Stomach (tissue), 9 donors: ENCODE data around the gene WHRN. TPM values are rescaled to one million over a fixed set of nuclear protein-coding genes. Genes with fewer than 3 reads are reported as not detected.

Experiments
- DNase-seq, 2 donors: peaks; one replicate each; pipeline versions ENCODE4 v3.0.0 to v3.0.0-alpha.2; 2013 to 2019
- H3K27ac ChIP-seq, 5 donors: fragments of 200-600 bp in 4 of 5; sonication (generic) in 4 of 5; one replicate each; pipeline ENCODE4 v1.5.1; 2013 to 2019; ENCODE audit warnings: mild to moderate bottlenecking in 1 of 5, moderate library complexity in 1 of 5
- H3K27me3 ChIP-seq, 3 donors: fragments of 200-600 bp; sonication (generic); one replicate each; pipeline ENCODE4 v1.5.1; 2017 to 2019; ENCODE audit warnings: mixed run types in 1 of 3
- H3K36me3 ChIP-seq, 4 donors: fragments of 200-600 bp; sonication (generic); 1 replicate in 3 of 4; 2 replicates in 1 of 4; pipeline ENCODE4 v1.5.1; 2016 to 2019
- H3K4me1 ChIP-seq, 4 donors: fragments of 200-600 bp; sonication (generic); one replicate each; pipeline ENCODE4 v1.5.1; 2016 to 2019
- H3K4me3 ChIP-seq, 4 donors: fragments of 200-600 bp; sonication (generic) in 3 of 4; one replicate each; pipeline ENCODE4 v1.5.1; 2016 to 2019; ENCODE audit warnings: mild to moderate bottlenecking in 1 of 4
- H3K9me3 ChIP-seq, 4 donors: fragments of 200-600 bp; sonication (generic); one replicate each; pipeline ENCODE4 v1.5.1; 2016 to 2019
- EP300 ChIP-seq: sonication (generic); formaldehyde crosslinking; IDR thresholded peaks from one replicate; pipeline ENCODE4 v1.6.1; 2017; ENCODE audit warnings: antibody characterized with exemption
- POLR2A ChIP-seq, 4 donors: fragments of 450-650 bp; IDR thresholded peaks; one replicate each; pipeline ENCODE4 v1.6.1; 2016; ENCODE audit warnings: antibody characterized with exemption in 4 of 4, control low read depth in 2 of 4, mild to moderate bottlenecking in 1 of 4, moderate library complexity in 1 of 4
- POLR2AphosphoS5 ChIP-seq, 3 donors: sonication (generic); formaldehyde crosslinking; IDR thresholded peaks; one replicate each; pipeline ENCODE4 v1.6.1; 2016; ENCODE audit warnings: antibody characterized with exemption in 3 of 3
- WGBS, 5 donors: extraction: QIAGEN DNeasy Blood & Tissue Kit in 3 of 5; methylation state at CpG; one replicate each; pipeline versions ENCODE4 v1.1.5 to v1.1.7; 2013 to 2018; 5-methylcytosine and 5-hydroxymethylcytosine counted together
- intact Hi-C: fragments of 100-400 bp; cut with DNase I; formaldehyde crosslinking; loops from one replicate; pipeline ENCODE4 v1.15.1; 2023; ENCODE audit warnings: low total_unique reads
- polyA plus RNA-seq, 3 donors: library from polyadenylated mRNA; stranded (reverse); fragments of 200-250 nt; gene quantifications; one replicate each; pipeline ENCODE4 v1.2.3, GENCODE V29; 2013
- total RNA-seq, 5 donors: library from RNA; depleted of rRNA; stranded (reverse); fragments of >200 nt; gene quantifications; one replicate each; pipeline versions ENCODE4 v1.1.0 to v1.2.3, GENCODE V29; 2014 to 2016
- TF ChIP-seq, protein P1 (sequence below), 7 experiments: fragments of 450-650 bp in 4 of 7; fragments of 200-600 bp in 3 of 7; sonication (generic) in 3 of 7; IDR thresholded peaks; one replicate each; pipeline ENCODE4 v1.5.1; 2016 to 2019; ENCODE audit warnings: antibody characterized with exemption in 7 of 7, control low read depth in 2 of 7, mild to moderate bottlenecking in 1 of 7
- donor health status: healthy with polysubstance abuse.
- donor health status: Bipolar disorder and iron deficiency.
- donor health status: healthy.

Gene WHRN
- total and polyA plus RNA-seq, 8 donors: 2.3 to 70.1 (median 4.8) TPM

DNA sequence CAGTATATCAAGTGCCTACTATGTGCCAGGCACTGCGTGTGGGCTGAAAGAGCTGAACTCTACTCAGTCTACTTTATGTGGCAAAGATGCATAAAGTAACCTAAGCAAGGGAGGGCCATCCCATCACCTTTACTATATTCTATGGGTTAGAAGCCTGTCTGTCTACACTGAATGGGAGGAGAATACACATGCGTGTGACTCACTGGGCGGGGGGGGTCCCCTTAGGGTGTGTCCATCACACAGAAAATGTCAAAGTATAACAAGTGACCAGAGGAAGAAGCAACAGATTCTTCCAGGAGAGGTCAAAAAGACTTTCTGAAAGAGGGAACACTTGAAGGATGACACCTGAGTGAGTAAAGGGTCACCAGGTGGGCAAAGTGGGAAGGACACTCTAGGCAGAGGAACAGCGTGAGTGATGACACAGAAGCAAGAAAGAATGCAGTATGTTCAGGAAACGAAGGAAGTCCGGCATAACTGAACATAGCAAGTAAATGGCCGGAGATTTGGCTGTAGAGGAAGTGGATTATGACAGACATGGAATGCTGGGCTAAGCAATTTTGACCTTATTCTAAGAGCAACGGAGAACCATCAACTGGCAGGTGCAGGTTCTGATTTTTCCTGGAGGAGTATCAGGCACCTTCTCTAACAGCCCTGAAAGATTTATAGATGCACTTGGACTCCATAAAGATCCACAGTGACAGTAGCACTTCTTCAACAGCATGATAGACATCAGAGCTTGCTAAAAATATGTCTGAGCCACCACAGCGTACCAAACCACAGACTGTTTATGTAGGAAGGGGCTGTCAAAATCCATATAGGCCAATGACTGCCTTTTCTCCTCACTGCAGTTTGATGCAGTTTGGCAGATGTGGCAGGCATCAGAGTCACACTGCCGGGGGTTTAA lies 8.0 kb upstream of the WHRN start:
- no peak for DNase-seq
- Histone ChIP-seq H3K36me3 (no peaks in the 10 kb centered on the region), H3K9me3 (no peaks in the 10 kb centered on the region), H3K27me3 (peaks cover 0 to 29% (median 0%) of the 10 kb centered on the region in 3 donors), H3K27ac (no peak overlapping the region), H3K4me1 (no peaks in the 10 kb centered on the region), H3K4me3 (no peak overlapping the region)
- intact Hi-C loops: no loop called here
- WGBS, 5 donors: 60 to 75% (median 68%) methylated on average over 10 of the region's 10 CpGs
- TF ChIP-seq POLR2A (IDR thresholded peaks at IDR 0.05): no peak
- TF ChIP-seq POLR2AphosphoS5 (IDR thresholded peaks at IDR 0.05): no peak
- TF ChIP-seq EP300: no peak
- TF ChIP-seq, protein P1, sequence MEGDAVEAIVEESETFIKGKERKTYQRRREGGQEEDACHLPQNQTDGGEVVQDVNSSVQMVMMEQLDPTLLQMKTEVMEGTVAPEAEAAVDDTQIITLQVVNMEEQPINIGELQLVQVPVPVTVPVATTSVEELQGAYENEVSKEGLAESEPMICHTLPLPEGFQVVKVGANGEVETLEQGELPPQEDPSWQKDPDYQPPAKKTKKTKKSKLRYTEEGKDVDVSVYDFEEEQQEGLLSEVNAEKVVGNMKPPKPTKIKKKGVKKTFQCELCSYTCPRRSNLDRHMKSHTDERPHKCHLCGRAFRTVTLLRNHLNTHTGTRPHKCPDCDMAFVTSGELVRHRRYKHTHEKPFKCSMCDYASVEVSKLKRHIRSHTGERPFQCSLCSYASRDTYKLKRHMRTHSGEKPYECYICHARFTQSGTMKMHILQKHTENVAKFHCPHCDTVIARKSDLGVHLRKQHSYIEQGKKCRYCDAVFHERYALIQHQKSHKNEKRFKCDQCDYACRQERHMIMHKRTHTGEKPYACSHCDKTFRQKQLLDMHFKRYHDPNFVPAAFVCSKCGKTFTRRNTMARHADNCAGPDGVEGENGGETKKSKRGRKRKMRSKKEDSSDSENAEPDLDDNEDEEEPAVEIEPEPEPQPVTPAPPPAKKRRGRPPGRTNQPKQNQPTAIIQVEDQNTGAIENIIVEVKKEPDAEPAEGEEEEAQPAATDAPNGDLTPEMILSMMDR (IDR thresholded peaks at IDR 0.05): no peak

GRCh38 chr9:114511978-114512874 lies 7.0 kb upstream of the WHRN start:
- no peak overlapping the region for H3K4me3 ChIP-seq
- H3K36me3 ChIP-seq: no peaks in the 10 kb centered on the region
- H3K4me1 ChIP-seq: peaks cover 0 to 6% (median 0%) of the 10 kb centered on the region in 4 donors
- WGBS, 5 donors: 65 to 74% (median 69%) methylated on average over 12 of the region's 12 CpGs
- H3K27me3 ChIP-seq: peaks cover 0 to 29% (median 0%) of the 10 kb centered on the region in 3 donors
- H3K27ac ChIP-seq: no peak overlapping the region
- intact Hi-C loops: no loop called here
- no peaks in the 10 kb centered on the region for H3K9me3 ChIP-seq
- TF ChIP-seq POLR2A (IDR thresholded peaks at IDR 0.05) (no peak), POLR2AphosphoS5 (IDR thresholded peaks at IDR 0.05) (no peak), EP300 (no peak)
- TF ChIP-seq, protein P1 (IDR thresholded peaks at IDR 0.05): no peak
- no peak for DNase-seq

- H3K9me3 ChIP-seq: no peaks in the 10 kb centered on the region
- H3K4me3 ChIP-seq: no peak overlapping the region
- 8 to 14% (median 12%) methylated on average over 3 of the region's 3 CpGs for WGBS, 5 donors
- H3K4me1 ChIP-seq: peaks cover 19 to 37% (median 31%) of the 10 kb centered on the region in 4 donors
- H3K27me3 ChIP-seq: peaks cover 0 to 43% (median 0%) of the 10 kb centered on the region in 3 donors
- no peak overlapping the region for H3K27ac ChIP-seq
- H3K36me3 ChIP-seq: no peaks in the 10 kb centered on the region
- DNase-seq: peak in 1 of 2 donors; percentile 68
- intact Hi-C loops: no loop called here
- TF ChIP-seq EP300 (no peak), POLR2A (IDR thresholded peaks at IDR 0.05) (no peak), POLR2AphosphoS5 (IDR thresholded peaks at IDR 0.05) (no peak)
- TF ChIP-seq, protein P1 (IDR thresholded peaks at IDR 0.05): peak in 3 of 7 experiments; percentile 21 to 44 (median 29)
Observed at GRCh38 chr9:114507726-114508125, 2.5 kb upstream of the WHRN start.

- intact Hi-C loops: no loop called here
- 36 to 49% (median 40%) methylated on average over 7 of the region's 7 CpGs for whole genome bisulfite sequencing, 5 donors
- TF ChIP-seq, protein P1 (IDR thresholded peaks at IDR 0.05): no peak
- TF ChIP-seq POLR2A (IDR thresholded peaks at IDR 0.05): no peak
- no peak for TF ChIP-seq POLR2AphosphoS5 (IDR thresholded peaks at IDR 0.05)
- TF ChIP-seq EP300: no peak
- no peaks in the 10 kb centered on the region for H3K36me3 ChIP-seq
- peaks cover 30 to 49% (median 45%) of the 10 kb centered on the region in 4 donors for H3K4me1 ChIP-seq
- H3K9me3 ChIP-seq: no peaks in the 10 kb centered on the region
- H3K27ac ChIP-seq: peak overlapping the region in 3 of 5 donors; percentile 74 to 84 (median 78)
- no peak for DNase-seq
- peak overlapping the region; percentile 65 to 78 (median 70) for H3K4me3 ChIP-seq
- H3K27me3 ChIP-seq: peaks cover 0 to 42% (median 0%) of the 10 kb centered on the region in 3 donors
Observed at GRCh38 chr9:114506082-114506390, 763 bp upstream of the WHRN start.
